Vagina (tissue), 2 donors: ENCODE results near the gene P4HTM. TPM values are rescaled to one million over a fixed set of nuclear protein-coding genes. Genes with fewer than 3 reads are reported as not detected.

ENCODE experiments used
- DNase-seq, 2 donors: peaks; one replicate each; pipeline ENCODE4 v3.0.0-alpha.2; 2017; ENCODE audit errors: extremely low spot score in 2 of 2
- H3K27ac ChIP-seq: fragments of 200-600 bp; sonication (generic); one replicate; pipeline ENCODE4 v1.5.1; 2019
- H3K27me3 ChIP-seq: fragments of 200-600 bp; sonication (generic); one replicate; pipeline ENCODE4 v1.5.1; 2019
- H3K36me3 ChIP-seq, 2 donors: fragments of 200-600 bp; sonication (generic); one replicate each; pipeline ENCODE4 v1.5.1; 2017 to 2019
- H3K4me1 ChIP-seq: fragments of 200-600 bp; sonication (generic); one replicate; pipeline ENCODE4 v1.5.1; 2019
- H3K4me3 ChIP-seq, 2 donors: fragments of 200-600 bp; sonication (generic); 1 replicate in 1 of 2; 2 replicates in 1 of 2; pipeline ENCODE4 v1.5.1; 2016 to 2019
- H3K9me3 ChIP-seq: fragments of 200-600 bp; sonication (generic); one replicate; pipeline ENCODE4 v1.5.1; 2019
- POLR2A ChIP-seq, 2 donors: fragments of 450-650 bp; IDR thresholded peaks; one replicate each; pipeline ENCODE4 v1.6.1; 2017; ENCODE audit warnings: antibody characterized with exemption in 2 of 2, mild to moderate bottlenecking in 2 of 2, moderate library complexity in 2 of 2
- POLR2AphosphoS5 ChIP-seq, 2 donors: sonication (generic); formaldehyde crosslinking; IDR thresholded peaks; one replicate each; pipeline ENCODE4 v1.9.0; 2017; ENCODE audit warnings: antibody characterized with exemption in 2 of 2, mild to moderate bottlenecking in 2 of 2, low read depth in 1 of 2; ENCODE audit not compliant: insufficient read depth in 1 of 2
- intact Hi-C: fragments of 100-400 bp; cut with DNase I; formaldehyde crosslinking; loops from one replicate; pipeline ENCODE4 v1.15.1; 2023
- total RNA-seq: library from RNA; depleted of rRNA; stranded (reverse); fragments of >200 nt; gene quantifications from one replicate; pipeline ENCODE4 v1.2.3, GENCODE V29; 2016
- TF ChIP-seq, protein P1 (sequence below), 3 experiments: fragments of 450-650 bp in 2 of 3; fragments of 200-600 bp in 1 of 3; sonication (generic) in 1 of 3; IDR thresholded peaks; one replicate each; pipeline ENCODE4 v1.5.1; 2017 to 2019; ENCODE audit warnings: antibody characterized with exemption in 3 of 3, mild to moderate bottlenecking in 2 of 3, moderate library complexity in 2 of 3

The P4HTM gene
- total RNA-seq, 1 donor from 2014 or later, result 43.5 TPM

DNA sequence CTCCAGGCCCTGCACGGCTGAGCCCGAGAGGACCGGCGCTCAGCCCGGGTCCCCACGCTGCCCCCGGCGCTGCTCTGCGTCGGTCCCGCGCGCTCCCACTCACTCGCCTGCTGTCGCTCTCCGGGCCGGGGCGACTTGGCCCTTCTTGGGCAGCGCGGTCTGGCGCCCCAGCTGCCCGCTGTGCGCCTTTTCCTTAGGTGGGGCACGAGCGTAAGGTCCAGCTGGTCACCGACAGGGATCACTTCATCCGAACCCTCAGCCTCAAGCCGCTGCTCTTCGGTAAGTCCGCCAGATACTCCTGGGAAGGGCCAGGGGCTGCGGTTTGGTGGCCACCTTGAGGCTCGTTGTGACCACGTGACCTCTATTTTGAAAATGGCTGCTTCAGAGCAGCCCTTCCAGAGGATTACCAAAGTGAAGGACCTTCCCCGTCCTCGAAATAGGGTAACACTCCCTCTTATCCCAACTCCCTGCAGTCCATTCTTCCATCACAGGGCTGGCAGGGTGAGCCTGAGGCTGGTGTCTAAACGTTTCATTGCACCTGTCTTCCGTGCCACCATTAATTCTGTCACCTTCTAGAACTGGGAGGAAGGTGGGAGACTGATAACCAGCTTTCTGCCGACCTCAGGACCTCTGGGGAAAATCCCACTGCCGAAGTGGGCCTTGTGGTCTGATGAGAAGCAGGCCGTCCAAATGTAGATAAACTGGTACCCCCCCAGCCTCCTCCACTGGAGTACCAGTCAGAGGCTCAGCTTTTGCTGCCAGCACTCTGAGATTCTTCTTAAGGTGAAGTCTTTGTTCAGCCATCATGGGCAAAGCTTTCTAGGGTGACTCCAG lies 812 bp downstream of the P4HTM start:
- no peak for DNase-seq
- intact Hi-C loops, result no loop called here
- H3K27ac ChIP-seq, result peak overlapping the region; percentile 95
- H3K4me1 ChIP-seq, result peaks cover 33% of the 10 kb centered on the region
- TF ChIP-seq POLR2A (IDR thresholded peaks at IDR 0.05) (no peak), POLR2AphosphoS5 (IDR thresholded peaks at IDR 0.05; ENCODE audit: insufficient read depth in 1 of 2, low read depth in 1 of 2) (no peak)
- TF ChIP-seq, protein P1, sequence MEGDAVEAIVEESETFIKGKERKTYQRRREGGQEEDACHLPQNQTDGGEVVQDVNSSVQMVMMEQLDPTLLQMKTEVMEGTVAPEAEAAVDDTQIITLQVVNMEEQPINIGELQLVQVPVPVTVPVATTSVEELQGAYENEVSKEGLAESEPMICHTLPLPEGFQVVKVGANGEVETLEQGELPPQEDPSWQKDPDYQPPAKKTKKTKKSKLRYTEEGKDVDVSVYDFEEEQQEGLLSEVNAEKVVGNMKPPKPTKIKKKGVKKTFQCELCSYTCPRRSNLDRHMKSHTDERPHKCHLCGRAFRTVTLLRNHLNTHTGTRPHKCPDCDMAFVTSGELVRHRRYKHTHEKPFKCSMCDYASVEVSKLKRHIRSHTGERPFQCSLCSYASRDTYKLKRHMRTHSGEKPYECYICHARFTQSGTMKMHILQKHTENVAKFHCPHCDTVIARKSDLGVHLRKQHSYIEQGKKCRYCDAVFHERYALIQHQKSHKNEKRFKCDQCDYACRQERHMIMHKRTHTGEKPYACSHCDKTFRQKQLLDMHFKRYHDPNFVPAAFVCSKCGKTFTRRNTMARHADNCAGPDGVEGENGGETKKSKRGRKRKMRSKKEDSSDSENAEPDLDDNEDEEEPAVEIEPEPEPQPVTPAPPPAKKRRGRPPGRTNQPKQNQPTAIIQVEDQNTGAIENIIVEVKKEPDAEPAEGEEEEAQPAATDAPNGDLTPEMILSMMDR (IDR thresholded peaks at IDR 0.05), result no peak
- no peaks in the 10 kb centered on the region for H3K9me3 ChIP-seq
- H3K27me3 ChIP-seq, result no peaks in the 10 kb centered on the region
- H3K4me3 ChIP-seq, result peak overlapping the region; percentile 64 to 92
- no peaks in the 10 kb centered on the region for H3K36me3 ChIP-seq

DNA sequence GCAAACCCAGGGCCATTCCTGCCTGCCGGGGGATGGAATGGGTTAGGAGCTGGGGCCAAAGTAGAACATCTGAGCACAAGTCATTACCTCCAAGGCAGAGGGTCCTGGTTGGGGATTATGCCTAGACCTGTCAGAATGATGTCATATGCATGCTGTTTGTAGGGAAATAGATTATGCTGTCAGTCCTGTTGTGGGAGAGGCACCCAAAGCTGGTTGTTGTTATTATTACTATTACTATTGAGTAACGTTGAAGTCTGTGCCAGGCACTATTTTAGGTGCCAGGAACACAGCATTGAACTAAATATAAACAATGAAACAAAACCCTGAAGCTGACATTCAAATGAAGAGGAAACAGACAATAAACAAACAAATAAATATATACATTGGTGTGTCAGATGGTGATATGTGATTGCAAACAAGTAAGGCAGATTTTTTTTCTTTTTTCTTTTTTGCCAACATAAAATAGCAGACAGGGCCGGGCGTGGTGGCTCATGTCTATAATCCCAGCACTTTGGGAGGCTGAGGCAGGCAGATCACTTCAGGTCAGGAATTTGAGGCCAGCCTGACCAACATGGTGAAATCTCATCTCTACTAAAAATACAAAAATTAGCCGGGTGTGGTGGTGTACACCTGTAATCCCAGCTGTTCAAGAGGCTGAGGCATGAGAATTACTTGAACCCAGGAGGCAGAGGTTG lies 2.0 kb downstream of the P4HTM start:
- peaks cover 0 to 9% of the 10 kb centered on the region in 2 donors for H3K36me3 ChIP-seq
- TF ChIP-seq POLR2AphosphoS5 (IDR thresholded peaks at IDR 0.05; ENCODE audit: insufficient read depth in 1 of 2, low read depth in 1 of 2) (no peak), POLR2A (IDR thresholded peaks at IDR 0.05) (no peak)
- TF ChIP-seq, protein P1 (IDR thresholded peaks at IDR 0.05), result no peak
- no peaks in the 10 kb centered on the region for H3K27me3 ChIP-seq
- peak overlapping the region; percentile 95 for H3K27ac ChIP-seq
- H3K4me1 ChIP-seq, result peaks cover 33% of the 10 kb centered on the region
- H3K4me3 ChIP-seq, result peak overlapping the region in 1 of 2 donors; percentile 64
- DNase-seq, result no peak
- H3K9me3 ChIP-seq, result no peaks in the 10 kb centered on the region
- intact Hi-C loops, result no loop called here

DNA sequence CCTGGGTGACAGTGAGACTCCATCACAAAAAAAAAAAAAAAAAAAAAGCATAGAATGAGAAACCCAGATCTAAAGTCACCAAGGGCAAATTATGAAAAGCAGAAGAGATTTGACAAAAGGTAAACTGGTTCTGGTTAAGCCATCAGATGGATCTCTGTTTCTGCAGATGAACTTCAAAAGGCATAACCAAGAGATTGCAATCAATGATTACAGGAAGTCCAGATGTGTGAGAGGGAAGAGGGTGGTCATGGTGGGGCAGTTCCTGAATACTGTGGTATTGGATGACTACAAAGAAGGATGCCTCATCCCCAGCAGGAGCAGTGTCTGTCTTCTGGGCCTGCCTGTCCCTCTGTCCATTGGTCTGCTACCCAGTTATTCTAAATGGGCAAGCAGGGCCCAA lies 3.8 kb downstream of the P4HTM start:
- no peak overlapping the region for H3K4me3 ChIP-seq
- H3K36me3 ChIP-seq, result peaks cover 0 to 9% of the 10 kb centered on the region in 2 donors
- no peak overlapping the region for H3K27ac ChIP-seq
- DNase-seq, result no peak
- intact Hi-C loops, result no loop called here
- no peaks in the 10 kb centered on the region for H3K9me3 ChIP-seq
- no peak for TF ChIP-seq POLR2AphosphoS5 (IDR thresholded peaks at IDR 0.05; ENCODE audit: insufficient read depth in 1 of 2, low read depth in 1 of 2)
- no peak for TF ChIP-seq POLR2A (IDR thresholded peaks at IDR 0.05)
- TF ChIP-seq, protein P1 (IDR thresholded peaks at IDR 0.05), result no peak
- peaks cover 29% of the 10 kb centered on the region for H3K4me1 ChIP-seq
- no peaks in the 10 kb centered on the region for H3K27me3 ChIP-seq

DNA sequence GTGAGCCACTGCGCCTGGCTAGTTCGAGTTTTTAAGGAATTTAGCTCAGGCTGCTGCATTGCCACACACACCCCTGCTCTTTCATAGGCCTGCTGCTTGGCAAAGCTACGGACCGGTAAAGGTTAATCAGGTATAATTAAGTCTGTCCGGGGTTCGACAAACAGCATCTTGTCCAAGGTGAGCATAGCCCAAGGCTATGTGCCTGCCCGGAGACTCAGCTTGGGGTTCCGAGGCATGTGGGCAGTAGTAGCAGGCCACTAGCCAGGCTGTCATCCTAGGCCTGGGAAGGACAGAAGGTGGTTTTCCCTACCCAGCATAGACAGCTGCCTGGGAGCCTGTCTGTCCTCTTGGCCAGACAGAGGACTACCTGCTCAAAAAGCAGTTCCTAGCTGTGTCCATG lies 6.6 kb downstream of the P4HTM start:
- no peak overlapping the region for H3K27ac ChIP-seq
- no peak overlapping the region for H3K4me3 ChIP-seq
- peaks cover 8% of the 10 kb centered on the region for H3K4me1 ChIP-seq
- peaks cover 0 to 9% of the 10 kb centered on the region in 2 donors for H3K36me3 ChIP-seq
- H3K9me3 ChIP-seq, result no peaks in the 10 kb centered on the region
- no peak for DNase-seq
- no peaks in the 10 kb centered on the region for H3K27me3 ChIP-seq
- no peak for TF ChIP-seq POLR2A (IDR thresholded peaks at IDR 0.05)
- TF ChIP-seq, protein P1 (IDR thresholded peaks at IDR 0.05), result no peak
- no peak for TF ChIP-seq POLR2AphosphoS5 (IDR thresholded peaks at IDR 0.05; ENCODE audit: insufficient read depth in 1 of 2, low read depth in 1 of 2)
- intact Hi-C loops, result no loop called here
